GM18505 (cell line): Measurements from ENCODE around the gene IRGQ.

Experiments used
- ATAC-seq: cut with Tn5 transposase; IDR thresholded peaks from one replicate; pipeline ENCODE4 v1.9.1; 2021; ENCODE audit not compliant: unreplicated experiment
- POLR2A ChIP-seq: IDR thresholded peaks from 4 replicates; pipeline ENCODE4 v1.6.1; 2011; ENCODE audit warnings: borderline replicate concordance; ENCODE audit not compliant: insufficient read depth, insufficient read length; ENCODE audit errors: extremely low read depth

IRGQ gene

GRCh38 chr19:43634506-43634871, 38.6 kb upstream of the IRGQ start:
- no peak for TF ChIP-seq POLR2A
- ATAC-seq, result no peak

- no peak for TF ChIP-seq POLR2A
- no peak for ATAC-seq
These were observed 38.1 kb upstream of the IRGQ start for GRCh38 chr19:43634068-43634467.

GRCh38 chr19:43633520-43633919, 37.6 kb upstream of the IRGQ start:
- ATAC-seq, result no peak
- TF ChIP-seq POLR2A, result no peak

- no peak for ATAC-seq
- TF ChIP-seq POLR2A, result no peak
These were observed 35.6 kb upstream of the IRGQ start for GRCh38 chr19:43631491-43631890.

- TF ChIP-seq POLR2A, result no peak
- no peak for ATAC-seq
These were observed 32.9 kb upstream of the IRGQ start for GRCh38 chr19:43628646-43629326.

- TF ChIP-seq POLR2A, result no peak
- ATAC-seq, result no peak
These were observed 30.9 kb upstream of the IRGQ start for GRCh38 chr19:43626838-43627237.

GRCh38 chr19:43625918-43626579, 30.1 kb upstream of the IRGQ start:
- no peak for ATAC-seq
- TF ChIP-seq POLR2A, result no peak

GRCh38 chr19:43624933-43625332, 29.0 kb upstream of the IRGQ start:
- ATAC-seq, result peak; percentile 48
- no peak for TF ChIP-seq POLR2A

- no peak for ATAC-seq
- TF ChIP-seq POLR2A, result no peak
These were observed 28.1 kb upstream of the IRGQ start for GRCh38 chr19:43623889-43624670.

GRCh38 chr19:43622956-43623355, 27.0 kb upstream of the IRGQ start:
- no peak for ATAC-seq
- TF ChIP-seq POLR2A, result no peak

GRCh38 chr19:43622070-43622469, 26.1 kb upstream of the IRGQ start:
- no peak for ATAC-seq

GRCh38 chr19:43620061-43621001, 24.4 kb upstream of the IRGQ start:
- TF ChIP-seq POLR2A, result no peak
- ATAC-seq, result no peak

More at GRCh38 chr19:43622070-43622469, 26.1 kb upstream of the IRGQ start:
- TF ChIP-seq POLR2A, result no peak

GRCh38 chr19:43619262-43620060, 23.5 kb upstream of the IRGQ start, which contains the start of gene ZNF428:
TSS of gene ZNF428 (minus strand) at chr19:43619629. CDS start at chr19:43614304, 5,325 bp downstream.
- ATAC-seq, result peak; percentile 78
- peak; percentile 87 for TF ChIP-seq POLR2A

- ATAC-seq, result peak; percentile 20
- no peak for TF ChIP-seq POLR2A
These were observed 23.0 kb upstream of the IRGQ start for GRCh38 chr19:43618921-43619261.
